GM19099 (cell line): ENCODE data around the gene TAF1C.

ENCODE experiments used
- POLR2A ChIP-seq: IDR thresholded peaks from 3 replicates; pipeline ENCODE4 v1.6.1; 2011; ENCODE audit warnings: low read depth; ENCODE audit not compliant: insufficient read length; ENCODE audit errors: extremely low read depth

The TAF1C gene

DNA sequence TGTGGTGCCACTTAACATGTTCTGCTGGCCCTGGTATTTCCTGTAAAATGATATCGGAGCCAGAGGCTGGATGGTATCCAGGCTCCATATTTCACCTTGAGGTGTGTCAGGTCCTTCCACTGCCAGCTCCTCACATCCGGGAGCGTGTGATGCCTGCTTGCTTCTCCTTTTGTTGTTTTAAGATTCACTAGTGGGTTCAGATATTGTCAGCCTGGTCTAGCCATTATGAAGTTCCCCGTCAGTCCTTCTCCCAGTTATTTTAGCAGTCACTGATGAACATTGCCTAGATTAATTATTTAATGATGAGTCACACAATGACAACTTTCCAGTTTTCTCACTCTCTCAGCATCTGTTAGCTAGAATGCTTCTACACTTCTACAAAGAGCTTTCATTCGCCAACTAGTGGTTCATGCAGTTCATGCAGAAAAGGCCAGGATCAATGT is 30.5 kb downstream of the TAF1C start:
- no peak for TF ChIP-seq POLR2A

DNA sequence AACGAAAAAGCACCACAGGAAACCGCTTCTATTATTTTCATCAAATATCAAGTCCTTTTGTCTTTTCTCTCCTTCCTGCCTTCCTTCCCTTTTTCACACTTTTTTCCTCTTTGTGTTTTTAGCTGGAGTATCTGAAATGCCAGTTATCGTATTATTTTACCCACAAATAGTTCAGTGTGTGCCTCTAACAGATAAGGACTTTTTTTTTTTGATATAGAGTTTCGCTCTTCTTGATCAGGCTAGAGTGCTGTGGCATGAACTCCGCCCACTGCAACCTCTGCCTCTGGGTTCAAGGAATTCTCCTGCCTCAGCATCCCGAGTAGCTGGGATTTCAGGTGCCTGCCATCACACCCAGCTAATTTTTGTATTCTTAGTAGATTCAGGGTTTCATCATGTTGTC is 31.1 kb downstream of the TAF1C start:
- no peak for TF ChIP-seq POLR2A

GRCh38 chr16:84155226-84155625 is 31.6 kb downstream of the TAF1C start:
- TF ChIP-seq POLR2A, result no peak

DNA sequence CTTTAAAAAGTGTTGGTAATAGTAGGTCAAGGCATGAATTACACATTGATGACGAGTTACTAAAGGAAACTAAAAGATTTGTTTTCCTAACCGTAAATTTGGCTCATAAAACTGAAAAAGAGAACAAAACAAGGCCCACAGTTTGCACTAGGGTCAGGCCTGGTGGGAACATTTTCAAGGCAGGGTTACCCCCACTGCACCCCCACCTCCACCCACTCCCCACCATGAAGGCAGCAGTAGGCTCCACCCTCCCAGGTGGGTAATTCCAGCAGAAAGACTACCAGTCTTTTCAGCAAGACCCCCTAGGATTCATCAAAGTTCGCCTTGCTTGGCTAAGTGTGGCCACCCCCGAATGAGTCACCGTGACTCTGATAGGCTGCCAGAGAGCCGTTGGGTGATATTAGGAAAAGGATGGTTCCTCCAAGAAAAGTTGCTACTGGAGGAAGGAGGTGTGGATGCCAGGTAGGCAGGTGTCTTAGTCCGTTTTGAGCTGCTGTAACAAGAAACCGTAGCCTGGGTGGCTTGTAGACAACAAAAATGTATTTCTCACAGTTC is 33.1 kb downstream of the TAF1C start:
- no peak for TF ChIP-seq POLR2A

GRCh38 chr16:84150926-84151325 is 35.9 kb downstream of the TAF1C start:
- no peak for TF ChIP-seq POLR2A

- TF ChIP-seq POLR2A, result peak; percentile 63
Measured at GRCh38 chr16:84144859-84145639, 41.8 kb downstream of the TAF1C start, which contains the start of the genes DNAAF1 and HSDL1. Gene DNAAF1, plus strand, starts transcription at chr16:84145308. Its CDS starts 133 bp downstream, at chr16:84145441. Gene HSDL1, minus strand, starts transcription at chr16:84145177. Its CDS starts 13,856 bp downstream, at chr16:84131321.

DNA sequence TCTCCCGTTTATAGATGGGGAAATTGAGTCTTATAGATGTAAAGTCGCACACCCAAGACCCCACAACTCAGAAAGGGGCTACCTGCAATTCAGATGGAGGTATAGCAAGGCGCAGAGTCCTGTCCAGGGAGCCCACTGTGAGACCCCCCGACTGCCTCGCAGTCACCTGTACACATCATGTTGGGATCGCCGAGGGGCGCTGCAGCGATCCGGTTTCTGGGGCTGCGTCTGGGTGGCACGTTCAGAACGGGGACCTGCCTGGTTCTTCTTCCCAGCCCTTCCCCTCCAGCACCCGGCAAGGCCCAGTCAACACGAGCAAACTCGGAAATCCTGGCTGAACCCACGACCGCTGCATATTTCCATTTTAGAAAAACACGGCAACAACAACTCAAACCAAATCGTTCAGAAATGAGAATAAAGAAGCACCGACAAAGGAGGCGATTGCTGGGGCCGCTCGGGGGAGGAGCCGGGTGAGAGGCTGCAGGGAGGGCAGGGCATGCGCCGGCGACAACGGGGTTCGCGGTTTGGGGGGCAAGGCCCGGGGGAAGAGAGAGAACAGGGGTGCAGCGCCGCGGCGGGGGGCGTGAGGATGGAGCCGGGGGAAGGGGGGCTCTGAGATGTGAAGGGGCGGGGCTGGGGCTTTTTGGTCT is 42.5 kb downstream of the TAF1C start:
- no peak for TF ChIP-seq POLR2A

- TF ChIP-seq POLR2A, result no peak
Measured at GRCh38 chr16:84143784-84144199, 43.1 kb downstream of the TAF1C start.

DNA sequence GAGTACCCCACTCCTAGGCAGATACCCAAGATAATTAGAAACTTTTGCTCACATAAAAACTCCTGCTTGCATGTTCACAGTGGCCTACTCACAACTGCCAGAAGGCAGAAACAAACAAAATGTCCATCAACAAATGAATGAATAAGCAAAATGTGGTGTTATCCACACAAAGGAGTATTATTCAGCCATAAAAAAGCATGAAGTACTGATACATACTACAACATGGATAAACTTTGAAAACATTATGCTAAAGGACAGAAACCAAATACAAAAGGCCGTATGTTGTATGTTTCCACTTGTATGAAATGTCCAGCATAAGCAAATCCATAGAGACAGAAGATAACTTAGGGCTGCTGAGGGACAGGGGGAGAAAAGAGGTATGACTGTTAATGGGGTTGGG is 43.8 kb downstream of the TAF1C start:
- no peak for TF ChIP-seq POLR2A

DNA sequence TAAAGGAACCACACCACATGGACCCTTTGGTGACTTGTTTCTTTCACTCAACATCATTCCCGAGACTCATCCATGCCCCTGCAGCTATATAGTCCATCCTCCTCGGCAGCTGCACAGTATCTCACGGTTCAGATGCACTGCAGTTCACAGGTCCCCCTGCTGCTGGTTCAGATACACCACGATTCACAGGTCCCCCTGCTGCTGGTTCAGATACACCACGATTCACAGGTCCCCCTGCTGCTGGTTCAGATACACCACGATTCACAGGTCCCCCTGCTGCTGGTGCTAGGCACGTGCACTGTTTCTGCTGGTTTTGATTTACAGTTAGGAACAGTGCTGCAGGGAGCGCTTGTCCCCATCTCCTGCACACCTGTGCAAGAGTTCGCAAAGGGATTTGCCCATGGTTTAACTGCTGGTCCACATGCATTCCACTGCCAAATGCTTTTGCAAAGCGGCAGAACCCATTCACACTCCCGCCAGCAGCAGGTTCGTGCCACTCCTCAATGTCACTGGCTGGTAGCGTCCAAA is 45.6 kb downstream of the TAF1C start:
- TF ChIP-seq POLR2A, result no peak

DNA sequence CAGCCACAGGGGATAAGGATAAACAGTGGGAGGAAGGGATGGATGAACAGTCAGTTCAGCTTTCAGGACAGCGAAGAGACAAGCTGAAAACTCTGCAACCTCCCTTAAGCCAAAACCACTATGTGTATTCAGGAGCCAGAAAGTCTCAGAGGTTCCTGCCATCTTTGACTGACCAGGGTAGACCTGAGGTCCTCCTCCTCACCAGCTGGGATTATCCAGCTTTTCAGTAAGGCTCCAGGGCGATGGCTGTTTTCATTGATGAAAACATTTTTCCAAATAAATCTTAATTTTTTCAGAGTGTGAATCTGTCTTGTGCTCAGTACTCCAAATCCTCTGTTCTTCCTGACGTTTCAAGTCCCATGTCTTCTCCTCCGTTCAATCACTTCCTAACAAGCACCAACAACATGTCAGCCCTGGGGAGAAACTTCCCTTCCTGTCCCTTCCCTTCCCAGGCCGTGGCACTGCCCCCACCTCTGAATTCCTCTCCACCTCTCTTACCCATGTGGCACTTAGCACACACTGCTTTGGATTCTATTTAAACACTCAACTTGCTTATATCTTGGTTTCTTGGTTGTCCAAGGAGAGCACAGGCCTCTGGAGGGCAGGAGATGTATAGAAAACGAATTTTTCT is 47.1 kb downstream of the TAF1C start:
- no peak for TF ChIP-seq POLR2A

DNA sequence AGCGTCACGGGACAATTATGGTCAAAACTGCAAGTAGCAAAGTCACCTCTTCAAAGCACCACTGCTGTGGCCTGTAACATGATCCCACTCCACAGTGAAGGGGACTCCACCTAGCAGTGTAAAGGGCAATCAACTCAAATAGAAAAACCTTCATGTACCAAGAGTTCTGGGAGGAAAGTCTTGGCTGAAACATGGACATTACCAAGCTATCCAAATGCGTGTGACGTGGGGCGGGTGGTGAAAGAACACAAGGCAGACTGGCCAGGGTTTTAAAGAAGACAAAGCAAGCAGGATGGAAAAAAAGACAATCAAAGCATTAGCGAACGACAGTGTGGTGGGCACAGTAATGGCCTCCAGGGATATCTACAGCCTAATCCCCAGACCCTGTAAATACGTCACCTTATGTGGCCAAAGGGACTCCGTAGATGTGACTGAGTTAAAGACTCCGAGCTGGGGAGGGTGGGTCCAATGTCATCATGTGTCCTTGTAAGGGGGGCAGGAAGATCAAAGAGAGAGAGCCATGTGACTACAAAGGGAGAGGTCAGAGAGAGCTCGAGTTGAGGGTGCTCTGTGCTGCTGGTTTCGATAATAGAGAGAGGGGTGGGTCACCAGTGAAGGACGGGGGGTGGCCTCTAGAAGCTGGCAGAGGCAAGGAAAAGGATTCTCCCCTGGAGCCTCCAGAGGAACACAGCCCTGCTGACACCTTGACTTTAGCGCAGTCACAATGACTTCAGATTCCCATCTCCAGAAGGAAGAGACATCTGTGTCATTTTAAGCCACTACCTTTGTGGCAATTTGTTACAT is 47.8 kb downstream of the TAF1C start:
- TF ChIP-seq POLR2A, result no peak

DNA sequence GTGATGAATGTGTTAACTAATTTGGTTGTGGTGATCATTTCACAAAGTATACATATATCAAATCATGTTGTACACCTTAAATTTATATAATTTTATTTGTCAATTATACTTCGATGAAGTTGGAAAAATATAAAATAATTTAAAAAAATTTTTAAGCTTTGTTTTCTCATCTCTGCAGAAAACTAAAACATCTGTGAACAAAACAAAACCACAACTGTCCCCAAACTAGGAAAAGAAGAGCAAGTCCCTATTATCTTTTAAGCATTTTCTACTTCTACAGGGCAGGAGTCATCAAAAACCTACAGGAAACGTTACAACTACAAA is 48.4 kb downstream of the TAF1C start:
- TF ChIP-seq POLR2A, result no peak

GRCh38 chr16:84137769-84138357 is 49.0 kb downstream of the TAF1C start:
- TF ChIP-seq POLR2A, result no peak
